NOMO-1 treated with dmso at 0.1 percent for 144 hours (cell line): ENCODE results near the gene SKI.

ENCODE experiments used
- DNase-seq: peaks from one replicate; lab custom pipeline; 2025; ENCODE audit not compliant: unreplicated experiment; lab: John Stamatoyannopoulos, UW

Gene SKI

DNA sequence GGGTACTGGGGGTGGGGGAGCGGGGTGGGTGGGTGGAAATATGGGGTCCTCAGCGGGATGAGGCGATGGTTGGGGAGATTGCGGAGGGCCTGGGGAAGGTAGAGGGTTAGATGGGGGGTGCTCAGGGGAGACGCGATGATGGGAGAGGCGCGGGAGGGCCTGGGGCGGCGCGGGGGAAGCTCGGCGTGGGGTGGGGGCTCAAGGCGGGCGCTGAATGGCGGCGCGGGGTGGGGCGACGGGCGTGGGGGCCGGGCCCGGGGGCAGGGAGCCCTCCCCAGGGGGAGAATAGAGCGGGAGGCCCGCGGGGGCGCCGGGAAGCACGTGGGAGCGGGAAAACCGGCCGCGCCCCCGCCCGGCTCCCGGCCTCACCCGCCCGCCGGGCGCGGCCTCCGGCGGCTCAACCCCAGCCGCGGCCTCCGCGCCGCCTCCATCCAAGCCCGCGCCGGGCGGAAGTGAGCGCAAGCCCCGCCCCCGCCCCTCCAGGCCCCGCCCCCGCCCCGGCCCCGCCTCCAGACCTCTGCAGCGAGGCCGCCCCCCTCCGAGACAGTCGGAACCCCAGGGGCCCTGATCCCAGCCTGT, 33.7 kb upstream of the SKI start, which contains the start of gene FAAP20:
FAAP20 (minus strand) TSS at position 454 of the 579 bp plus-strand sequence; CDS start at position 431, 23 bp downstream.
- no peak for DNase-seq

DNA sequence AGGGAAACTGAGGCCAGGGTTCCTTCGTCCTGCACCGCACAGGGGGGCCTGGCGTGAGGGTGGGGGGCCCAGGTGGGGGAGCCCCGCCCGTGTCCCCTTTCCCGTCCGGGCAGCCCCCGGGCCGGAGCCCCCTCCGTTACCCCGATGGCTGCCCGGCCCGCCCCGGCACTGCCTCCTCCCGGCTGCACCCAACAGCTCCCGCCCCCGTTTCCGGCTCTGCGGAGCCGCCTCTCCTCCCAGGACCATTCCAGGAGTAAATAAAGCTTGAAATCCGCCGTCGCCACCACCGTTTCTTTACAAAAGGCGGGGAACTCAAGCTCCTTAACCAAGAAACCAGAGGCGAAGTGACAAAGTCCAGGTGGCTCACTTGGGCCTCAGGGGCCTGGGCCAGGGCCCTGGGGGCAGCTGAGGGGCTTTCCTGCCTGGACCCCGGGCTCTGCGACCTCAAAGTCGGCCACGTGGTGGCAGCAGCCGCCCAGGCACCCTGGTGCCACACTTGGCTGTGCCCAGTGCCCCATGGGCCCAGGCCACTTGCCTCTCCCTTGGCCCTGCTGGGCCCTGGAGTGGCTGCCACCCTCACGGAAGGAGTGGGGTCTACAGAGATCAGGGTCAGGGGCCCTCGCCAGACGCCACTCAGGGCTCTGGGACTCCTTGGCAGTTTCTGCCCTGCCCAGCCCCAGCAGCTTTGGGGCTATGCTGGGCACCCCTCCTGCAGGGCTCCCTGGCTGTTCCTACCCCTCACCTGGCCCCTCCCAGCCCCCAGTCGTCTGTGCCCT, 33.0 kb upstream of the SKI start:
- peak; percentile 87 for DNase-seq

DNA sequence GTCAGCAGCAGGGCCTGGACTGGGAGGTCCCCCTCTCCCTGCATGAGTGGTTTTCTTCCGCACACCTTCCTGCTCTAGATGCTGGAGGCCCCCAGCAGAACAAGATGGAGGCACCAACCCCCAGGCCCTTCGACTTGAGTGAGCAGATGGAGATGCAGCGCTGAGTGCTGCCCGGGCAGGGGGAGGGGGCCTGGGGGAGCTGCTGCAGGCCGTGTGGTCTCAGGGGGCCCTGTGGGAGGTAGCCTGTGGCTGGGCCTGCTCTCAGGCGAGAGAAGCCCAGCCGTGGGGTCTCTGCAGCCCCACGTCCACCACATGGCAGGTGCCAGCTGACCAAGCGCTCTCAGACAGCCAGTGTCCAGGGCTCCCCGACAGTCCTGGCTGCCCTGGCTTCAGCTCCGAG, 32.3 kb upstream of the SKI start:
- DNase-seq = no peak

DNA sequence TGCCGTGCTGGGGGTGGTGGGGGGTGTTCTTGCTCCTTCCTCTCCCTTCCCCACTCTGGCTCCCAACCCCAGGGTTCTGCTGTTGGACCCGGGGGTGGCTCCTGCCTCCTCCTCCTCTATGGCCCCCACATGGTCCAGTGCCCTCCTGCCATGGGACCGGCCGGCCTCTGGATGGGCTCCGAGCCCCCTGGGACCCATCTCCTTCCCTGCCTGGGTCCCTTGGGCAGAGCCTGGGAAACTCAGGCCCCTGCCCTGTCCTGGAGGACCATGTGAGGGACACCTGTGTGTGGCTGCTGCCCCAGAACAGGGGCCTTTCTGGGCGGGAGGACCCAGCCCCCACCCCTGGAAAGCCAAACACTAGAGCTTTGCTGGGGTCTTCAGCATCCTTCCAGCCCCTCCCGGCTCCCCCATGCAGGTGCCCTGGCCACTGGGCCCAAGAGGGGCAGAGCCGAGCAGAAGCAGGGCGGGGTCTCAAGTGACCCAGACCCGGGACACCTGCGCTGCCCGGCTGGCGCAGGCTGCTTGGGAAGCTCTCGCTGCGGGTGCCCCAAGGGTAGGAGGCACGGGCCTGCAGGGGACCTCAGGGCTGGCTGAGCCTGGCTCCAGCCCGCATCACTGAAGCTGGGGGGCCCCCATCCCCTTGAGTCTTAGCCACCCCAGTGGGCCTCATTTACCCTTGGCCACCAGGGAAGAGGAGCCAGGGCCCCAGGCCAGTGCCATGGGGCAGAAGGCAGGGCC, 31.0 kb upstream of the SKI start:
- DNase-seq = no peak

DNA sequence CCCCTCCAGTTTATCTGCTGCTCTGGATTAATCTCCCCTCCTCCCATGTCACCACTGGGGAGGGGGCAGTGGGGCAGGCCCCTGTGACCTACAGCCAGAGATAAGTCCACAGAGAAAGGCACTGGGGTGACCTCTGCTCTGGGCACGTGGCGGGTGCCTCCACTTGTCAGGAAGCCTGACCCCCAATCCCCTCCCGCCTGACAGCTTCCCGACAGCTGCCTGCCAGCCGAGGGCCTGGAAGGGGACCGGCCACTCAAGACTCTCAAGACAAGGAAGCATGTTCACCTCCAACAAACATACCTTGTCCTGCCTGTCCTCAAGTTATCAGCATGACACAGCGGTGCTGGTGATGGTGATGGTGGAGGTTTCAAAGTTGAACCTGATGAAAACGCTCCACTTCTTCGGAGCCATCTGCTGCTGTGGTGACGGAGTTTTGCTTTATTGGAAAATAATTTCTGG, 30.4 kb upstream of the SKI start:
- no peak for DNase-seq

DNA sequence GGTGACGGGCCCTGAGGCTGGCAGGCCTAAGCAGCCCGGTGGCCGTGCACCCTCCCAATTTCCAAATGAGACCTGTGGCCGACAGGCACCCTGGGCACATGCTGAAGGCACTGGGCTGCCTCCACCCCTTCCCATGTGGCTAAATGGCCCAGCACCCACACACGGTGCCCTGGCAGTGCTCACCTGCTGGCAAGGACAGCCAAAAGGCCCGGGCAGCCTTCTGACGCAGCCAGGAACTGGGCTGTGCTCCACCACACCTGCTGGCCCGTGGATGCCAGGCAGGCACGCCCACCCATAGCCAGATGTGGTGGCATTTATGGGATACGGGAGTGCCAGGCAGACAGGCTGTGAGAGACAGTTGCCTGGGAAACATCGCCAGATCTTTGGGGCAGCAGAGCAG, 29.5 kb upstream of the SKI start:
- DNase-seq = no peak

DNA sequence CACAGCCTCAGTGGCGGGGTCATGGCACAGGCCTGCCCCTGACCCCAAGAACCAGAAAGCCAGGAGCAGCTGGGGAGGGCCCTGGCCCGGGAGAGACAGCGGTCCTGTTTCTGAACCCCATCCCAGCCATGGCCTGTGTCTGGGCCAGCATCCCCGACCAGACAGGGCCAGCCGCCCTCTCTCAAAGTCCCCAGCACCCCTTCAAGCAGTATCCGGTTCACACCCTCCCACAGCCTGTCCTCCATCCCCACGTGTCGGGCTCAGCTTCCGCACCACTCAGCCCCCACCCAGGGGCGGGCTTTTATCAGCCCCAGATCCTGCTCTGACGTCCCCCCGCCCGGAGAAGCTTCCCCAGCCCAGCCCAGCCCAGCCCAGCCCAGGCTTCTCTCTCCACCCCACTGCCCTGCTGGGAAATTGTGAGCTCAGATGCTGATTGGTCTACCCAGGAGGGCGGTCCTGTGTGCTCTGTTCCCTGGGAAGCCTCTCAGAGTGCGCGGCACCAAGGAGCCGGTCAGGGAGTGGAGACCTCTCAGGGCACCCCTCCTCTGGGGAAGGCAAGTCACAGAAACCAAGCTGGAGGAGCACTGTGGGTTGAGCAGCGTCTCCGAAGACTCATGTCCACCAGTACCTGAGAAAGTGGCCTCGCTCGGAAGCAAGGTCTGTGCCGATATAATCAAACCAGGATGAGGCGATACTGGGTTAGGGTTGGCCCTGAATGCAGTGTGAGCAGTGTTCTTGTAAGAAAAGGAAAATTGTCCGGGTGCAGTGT, 28.9 kb upstream of the SKI start:
- DNase-seq = peak; percentile 70

DNA sequence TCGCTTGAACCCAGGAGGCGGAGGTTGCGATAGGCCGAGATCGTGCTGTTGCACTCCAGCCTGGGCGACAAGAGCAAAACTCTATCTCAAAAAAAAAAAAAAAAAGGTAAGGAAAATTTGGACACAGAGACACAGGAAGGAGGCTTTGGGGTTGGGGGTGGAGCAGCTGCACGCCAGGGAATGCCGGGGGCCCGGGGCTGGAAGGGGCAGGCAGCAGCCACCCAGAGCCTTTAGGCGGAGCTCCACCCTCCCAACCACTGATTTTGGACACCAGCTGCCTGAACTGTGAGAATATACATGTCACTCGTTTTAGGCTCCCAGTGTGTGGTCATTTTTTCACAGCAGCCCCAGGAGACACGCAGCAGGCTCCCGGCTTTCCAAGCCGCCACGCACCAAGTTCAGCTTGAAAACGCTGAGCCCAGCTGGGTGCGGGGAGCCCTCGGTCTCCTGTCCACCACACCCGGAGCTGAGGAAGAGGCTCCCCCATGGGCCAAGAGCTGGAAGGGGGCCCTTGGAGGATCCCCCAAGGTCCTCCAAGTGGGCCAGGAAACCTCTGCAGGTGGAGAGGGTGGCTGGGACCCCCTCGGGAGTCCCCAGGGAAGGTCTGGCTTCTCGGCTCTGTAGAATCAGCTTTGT, 27.7 kb upstream of the SKI start:
- no peak for DNase-seq

DNA sequence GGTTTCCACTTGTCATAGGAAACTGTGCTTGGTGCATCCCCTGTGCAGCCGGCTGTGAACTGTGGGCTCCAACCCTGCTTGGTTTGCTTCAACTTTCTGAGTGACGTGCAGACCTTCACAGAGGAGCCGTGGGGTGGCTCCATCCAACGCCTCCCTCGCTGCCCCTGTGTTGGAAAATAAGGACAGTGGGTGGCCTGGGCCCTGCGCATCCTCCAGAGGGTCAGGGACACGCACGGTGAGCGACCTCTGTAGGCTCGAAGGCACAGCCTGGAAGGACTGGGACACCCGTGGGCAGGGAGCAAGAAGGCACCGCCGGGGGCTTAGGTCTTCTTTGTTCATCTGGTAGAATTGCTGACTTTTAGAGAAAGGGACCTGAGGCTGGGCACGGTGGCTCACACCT, 27.1 kb upstream of the SKI start:
- no peak for DNase-seq

DNA sequence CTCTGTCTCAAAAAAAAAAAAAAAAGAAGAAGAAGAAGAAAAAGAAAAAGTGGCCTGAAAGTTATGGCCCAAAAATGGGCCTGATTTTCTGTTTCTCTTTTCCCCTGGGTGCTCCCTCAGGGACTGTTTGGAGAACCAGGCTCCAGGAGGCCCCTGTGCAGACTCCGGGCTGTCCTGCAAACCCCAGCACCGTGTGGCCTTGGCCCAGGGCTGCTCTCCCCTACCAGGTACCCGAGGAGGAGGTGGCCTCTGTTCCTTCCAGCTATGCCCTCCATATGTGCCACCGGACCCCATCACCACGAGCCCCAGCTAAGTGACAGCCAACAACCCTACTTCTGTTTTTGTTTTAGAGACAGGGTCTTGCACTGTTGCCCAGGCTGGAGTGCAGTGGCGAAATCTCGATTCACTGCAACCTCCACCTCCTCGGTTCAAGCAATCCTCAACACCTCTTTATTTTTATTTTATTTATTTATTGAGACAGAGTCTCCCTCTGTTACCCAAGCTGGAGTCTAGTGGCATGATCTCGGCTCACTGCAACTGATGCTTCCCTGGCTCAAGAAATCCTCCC, 26.0 kb upstream of the SKI start:
- DNase-seq = no peak

DNA sequence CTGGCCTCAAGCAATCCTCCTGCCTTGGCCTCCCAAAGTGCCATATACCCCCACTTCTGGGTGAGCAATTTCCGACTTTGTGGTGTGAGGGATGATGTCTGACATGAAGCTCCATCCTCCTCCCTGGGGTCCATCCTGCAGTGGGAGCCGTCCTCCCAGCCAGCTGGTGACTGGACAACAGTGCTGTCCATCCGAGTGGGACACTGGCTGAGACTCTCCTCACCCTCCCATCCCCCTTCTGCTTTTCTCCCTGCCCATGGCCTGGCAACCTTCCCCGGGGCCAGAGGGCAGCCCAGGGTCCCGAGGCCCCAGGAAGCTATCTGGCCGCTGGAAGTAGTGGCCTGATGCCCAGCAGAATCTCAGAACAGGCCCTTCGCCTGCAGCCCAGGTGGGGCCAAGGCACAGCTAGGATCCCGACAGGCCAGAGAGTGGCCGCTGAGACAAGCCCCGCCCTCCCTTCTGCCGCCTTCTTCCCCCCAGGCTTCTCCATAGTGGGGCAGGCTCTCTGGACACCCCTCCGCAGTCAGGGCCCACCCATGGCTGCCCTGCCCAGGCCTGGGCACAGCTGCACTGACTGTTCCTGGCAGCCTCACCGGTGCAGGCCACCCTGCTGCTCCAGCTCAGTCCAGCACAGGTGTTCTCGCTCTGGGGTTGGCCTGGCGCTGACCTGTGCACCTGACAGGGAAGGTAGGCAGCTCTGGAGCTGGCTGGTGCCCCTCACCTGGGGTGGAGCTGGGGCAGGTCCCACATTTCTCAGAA, 25.1 kb upstream of the SKI start:
- DNase-seq = no peak

DNA sequence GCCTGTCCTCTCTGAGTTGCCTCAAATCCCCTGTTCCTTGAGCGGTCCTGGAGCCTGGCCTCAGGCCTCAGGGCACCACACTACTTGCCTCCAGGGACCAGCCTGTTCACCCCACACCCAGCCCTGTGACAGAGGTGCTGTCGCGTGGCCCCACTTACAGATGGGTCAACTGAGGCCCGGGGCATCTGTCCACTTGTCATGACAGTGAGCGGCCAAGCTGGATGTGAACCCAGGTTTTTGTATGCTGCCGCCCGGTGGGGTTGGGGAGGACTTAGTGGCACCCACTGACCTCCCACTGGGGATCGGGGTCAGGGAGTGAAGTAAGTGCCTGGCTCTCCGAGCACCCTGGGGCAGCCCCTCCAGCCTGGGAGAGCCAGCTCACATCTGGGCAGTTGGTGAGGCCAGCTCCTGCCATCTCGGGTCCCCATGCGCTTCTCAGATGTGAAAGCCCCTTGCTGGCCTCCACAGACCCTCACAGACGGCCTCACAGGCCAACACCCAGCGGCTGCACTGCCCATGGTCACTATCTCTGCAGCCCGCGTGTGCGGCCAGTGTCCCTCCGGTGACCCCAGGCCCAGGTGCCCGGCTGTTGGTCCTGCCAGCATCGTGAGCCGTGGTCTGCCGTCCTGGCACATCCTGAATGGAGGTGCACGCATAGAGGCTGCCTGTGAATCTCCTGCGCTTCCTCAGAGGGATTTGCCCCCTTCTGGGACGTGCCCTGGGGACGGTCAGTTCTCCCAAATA, 24.3 kb upstream of the SKI start:
- no peak for DNase-seq

DNA sequence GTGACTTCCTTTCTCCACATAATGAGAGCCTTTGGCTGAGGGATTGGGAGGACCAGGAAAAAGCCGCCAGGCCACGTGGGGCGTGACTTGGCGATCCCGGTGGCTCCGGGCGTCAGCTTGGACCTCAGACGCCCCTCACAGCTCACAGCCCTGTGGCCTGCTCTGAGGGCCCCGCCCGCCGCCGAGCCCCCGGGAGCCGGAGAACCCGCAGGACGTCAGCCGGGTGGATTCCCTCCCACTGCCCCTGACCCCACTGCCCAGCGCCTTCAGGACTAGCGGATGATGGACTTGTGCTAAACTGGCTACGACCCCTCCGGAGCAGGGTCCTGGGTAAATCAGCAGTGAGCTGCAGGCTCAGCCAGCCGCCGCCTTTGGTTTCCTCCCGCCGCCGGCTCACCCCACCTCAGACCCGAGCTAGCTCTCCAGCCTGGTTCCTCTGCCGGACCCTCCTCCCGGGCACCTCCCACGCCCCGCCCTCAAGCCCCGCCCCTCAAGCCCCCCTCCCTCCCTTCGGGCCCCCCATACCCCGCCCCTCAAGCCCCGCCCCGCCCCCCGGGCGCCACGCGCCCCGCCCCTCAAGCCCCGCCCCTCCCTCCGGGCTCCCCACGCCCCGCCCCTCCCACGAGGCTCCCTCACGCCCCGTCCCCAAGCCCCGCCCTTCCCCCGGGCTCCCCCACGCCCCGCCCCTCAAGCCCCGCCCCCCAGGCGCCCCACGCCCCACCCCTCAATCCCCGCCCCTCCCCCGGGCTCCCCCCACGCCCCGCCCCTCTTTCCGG, 23.5 kb upstream of the SKI start:
- DNase-seq = peak; percentile 75

DNA sequence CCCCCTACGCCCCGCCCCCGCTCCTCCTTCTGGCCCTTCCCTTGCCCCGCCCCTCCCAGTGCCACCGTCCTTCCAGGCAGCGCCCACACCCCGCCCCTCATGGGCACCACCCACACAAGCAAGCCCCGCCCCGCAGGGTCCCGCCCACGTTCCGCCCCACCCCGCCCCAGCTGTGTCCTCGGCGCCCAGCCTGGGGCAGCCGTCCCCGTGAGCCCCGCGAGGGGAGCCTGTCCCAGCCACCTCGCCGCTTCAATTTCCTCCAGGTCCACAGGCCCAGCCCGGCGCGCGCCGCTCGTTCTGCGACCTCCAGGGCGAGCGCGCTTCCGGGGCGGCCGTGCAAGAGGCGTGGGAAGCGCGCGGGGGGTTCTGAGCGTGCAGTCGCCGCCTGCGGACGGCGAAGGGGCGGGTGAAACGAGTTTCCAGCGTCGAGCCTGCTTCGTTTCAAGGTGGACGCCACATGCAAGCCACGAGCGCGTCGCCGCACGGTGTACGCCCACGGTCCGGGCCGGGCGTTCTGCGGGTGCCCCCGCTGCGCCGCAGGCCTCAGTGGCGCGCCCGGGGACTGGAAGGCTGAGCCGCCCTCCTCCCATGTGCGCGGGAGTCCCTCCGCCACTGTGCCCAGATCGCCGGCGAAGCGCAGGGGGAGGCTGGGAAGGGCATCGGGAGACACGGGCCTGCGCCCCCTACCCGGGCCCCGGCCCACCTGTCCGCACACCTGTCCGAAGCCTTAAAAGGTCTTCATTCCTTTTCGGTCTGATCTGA, 22.7 kb upstream of the SKI start:
- peak; percentile 69 for DNase-seq

DNA sequence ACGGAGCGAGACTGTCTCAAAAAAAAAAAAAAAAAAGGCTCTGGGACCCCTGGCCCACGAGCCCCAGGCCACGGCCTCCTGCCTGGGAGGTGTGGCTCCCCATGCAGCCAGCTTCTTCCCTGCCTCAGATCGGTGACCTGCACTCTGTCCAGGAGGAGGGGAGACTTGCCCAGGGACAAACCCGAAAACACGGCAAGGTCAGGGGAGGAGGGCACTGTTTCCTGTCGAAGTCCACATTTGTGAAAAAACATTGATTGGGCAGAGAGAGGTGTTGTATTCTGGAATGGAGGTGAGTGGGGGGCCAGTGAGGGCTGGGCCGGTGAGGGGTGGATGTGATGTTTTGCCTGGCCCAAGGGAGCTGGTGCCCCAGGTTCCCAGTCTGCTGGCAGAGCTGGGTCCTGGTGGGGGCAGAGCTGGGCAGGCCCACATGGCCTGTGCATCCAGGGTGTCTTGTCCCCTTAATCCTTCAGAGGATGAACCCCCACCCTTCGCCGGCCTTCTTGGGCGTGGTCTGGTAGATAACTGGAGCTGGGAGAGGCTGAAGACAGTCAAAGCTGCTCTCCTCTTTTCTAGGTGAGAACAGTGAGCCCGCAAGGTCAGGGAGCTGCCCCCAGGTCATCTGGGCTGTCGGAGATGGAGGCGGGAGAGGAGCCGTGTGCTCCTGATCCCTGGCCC, 21.2 kb upstream of the SKI start:
- no peak for DNase-seq

DNA sequence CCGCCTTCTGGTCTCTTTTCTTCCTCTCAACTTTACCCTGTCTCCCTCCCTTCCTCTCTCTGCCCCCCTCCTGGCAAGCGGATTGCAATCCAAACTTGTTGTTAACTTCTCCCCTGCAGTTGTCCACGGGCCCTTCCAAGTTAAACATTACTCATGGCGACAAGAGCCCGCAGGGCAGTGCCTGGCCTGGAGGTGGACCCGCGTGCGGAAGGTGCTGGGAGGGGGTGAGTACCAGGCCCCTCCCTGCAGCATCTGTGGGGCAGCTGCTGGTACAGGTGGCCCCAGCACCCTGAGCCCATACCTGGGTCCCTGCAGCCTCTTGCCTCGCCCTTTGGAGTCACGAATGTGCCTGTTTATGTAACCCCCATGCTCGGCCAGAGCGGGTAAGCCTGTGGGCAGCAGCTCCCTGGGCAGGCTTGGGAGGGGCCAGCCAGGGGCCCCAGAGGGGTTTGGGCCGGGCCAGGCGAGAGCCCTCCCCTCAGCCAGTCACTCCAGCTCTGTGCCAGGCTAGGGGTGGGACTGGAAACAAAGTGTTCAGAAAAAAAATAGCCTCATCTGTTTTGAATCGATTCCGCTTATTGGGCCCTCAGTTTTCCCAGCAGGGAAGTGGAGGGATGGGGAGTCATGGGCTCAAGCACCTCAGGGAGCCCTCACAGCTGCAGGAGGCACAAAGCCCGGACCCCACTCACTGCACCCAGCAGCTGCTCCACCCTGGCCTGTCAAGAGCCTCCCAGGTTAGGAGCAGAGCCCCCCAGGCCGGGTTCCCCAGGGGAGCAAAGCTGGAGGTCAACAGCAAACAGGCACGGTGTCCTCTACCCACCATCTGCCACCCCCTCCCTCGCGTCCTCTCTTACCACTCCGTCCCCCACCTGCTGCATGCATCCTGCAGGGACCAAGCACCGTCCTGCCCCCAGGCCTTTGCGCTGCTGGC, 19.5 kb upstream of the SKI start:
- DNase-seq = no peak
